B cell (primary cell): ENCODE measurements around the gene GRM8. TPM values are rescaled to one million over a fixed set of nuclear protein-coding genes. Genes with fewer than 3 reads are reported as not detected.

Experiments used
- ATAC-seq: fragments of 200-7000 bp; cut with Tn5 transposase; one replicate; pipeline ENCODE4 v1.10.0; 2021; ENCODE audit warnings: low read depth, mild to moderate bottlenecking, moderate number of reproducible peaks, moderate library complexity
- CTCF ChIA-PET: fragments of 350-600 bp; sonication (Branson Sonifier 250); formaldehyde crosslinking; loops from one replicate; lab custom pipeline; 2021; ENCODE audit warnings: antibody characterized with exemption, inconsistent platforms; lab: Charles Lee
- POLR2A ChIA-PET: fragments of 350-600 bp; sonication (Branson Sonifier 250); formaldehyde crosslinking; loops from one replicate; lab custom pipeline; 2021; ENCODE audit warnings: antibody characterized with exemption; lab: Charles Lee
- DNase-seq: peaks from one replicate; pipeline ENCODE4 v3.0.0; 2013
- H2AFZ ChIP-seq: 2 replicates; pipeline ENCODE4 v1.6.1; 2012; ENCODE audit warnings: mild to moderate bottlenecking, low read depth, low read length; ENCODE audit not compliant: insufficient read depth, poor library complexity, severe bottlenecking
- H3K27ac ChIP-seq, 2 donors: 1 replicate in 1 of 2; 2 replicates in 1 of 2; pipeline ENCODE4 v1.5.1; 2012 to 2013; ENCODE audit warnings: low read length in 2 of 2, mild to moderate bottlenecking in 2 of 2, moderate library complexity in 1 of 2
- H3K27me3 ChIP-seq, 4 experiments: fragments of 200-600 bp in 1 of 4; sonication (generic) in 1 of 4; replicated peaks in 1 of 4; 1 replicate in 2 of 4; 2 replicates in 2 of 4; pipeline versions ENCODE4 v1.6.1 to v1.7.0; 2013 to 2016; ENCODE audit warnings: low read length in 3 of 4, mild to moderate bottlenecking in 2 of 4, mixed read lengths in 1 of 4, moderate library complexity in 1 of 4; ENCODE audit not compliant: insufficient read depth in 4 of 4, control insufficient read depth in 3 of 4; ENCODE audit errors: control extremely low read depth in 1 of 4
- H3K36me3 ChIP-seq, 2 experiments: replicated peaks in 1 of 2; 1 replicate in 1 of 2; 2 replicates in 1 of 2; pipeline versions ENCODE4 v1.6.1 to v1.7.1; 2013; ENCODE audit warnings: low read length in 1 of 2; ENCODE audit not compliant: insufficient read depth in 2 of 2, control insufficient read depth in 1 of 2; ENCODE audit errors: control extremely low read depth in 1 of 2, extremely low read depth in 1 of 2
- H3K4me1 ChIP-seq, 2 donors: fragments of 200-600 bp in 1 of 2; sonication (generic) in 1 of 2; 1 replicate in 1 of 2; 2 replicates in 1 of 2; pipeline versions ENCODE4 v1.5.1 to v1.6.1; 2013 to 2017; ENCODE audit warnings: low read length in 2 of 2; ENCODE audit not compliant: control insufficient read depth in 2 of 2, insufficient read depth in 2 of 2
- H3K4me2 ChIP-seq: replicated peaks from 2 replicates; pipeline ENCODE3; 2012; ENCODE audit warnings: mild to moderate bottlenecking, low read depth, low read length; ENCODE audit not compliant: poor library complexity, severe bottlenecking
- H3K4me3 ChIP-seq, 5 experiments: fragments of 200-600 bp in 1 of 5; sonication (generic) in 1 of 5; 1 replicate in 3 of 5; 2 replicates in 2 of 5; pipeline versions ENCODE4 v1.5.1 to v1.7.0; 2011 to 2016; ENCODE audit warnings: low read length in 4 of 5, mild to moderate bottlenecking in 4 of 5, low read depth in 2 of 5, control low read depth in 1 of 5, moderate library complexity in 1 of 5; ENCODE audit not compliant: insufficient read depth in 1 of 5; ENCODE audit errors: control extremely low read depth in 1 of 5, extremely low read depth in 1 of 5
- H3K79me2 ChIP-seq: fragments of 200-600 bp; sonication (generic); one replicate; pipeline ENCODE4 v1.6.0; 2016; ENCODE audit warnings: low read length; ENCODE audit not compliant: control insufficient read depth, insufficient read depth
- H3K9ac ChIP-seq: fragments of 200-600 bp; sonication (generic); 2 replicates; pipeline ENCODE4 v1.6.1; 2017; ENCODE audit warnings: mild to moderate bottlenecking, low read length, moderate library complexity
- H3K9me3 ChIP-seq, 3 donors: one replicate each; pipeline versions ENCODE4 v1.6.1 to v1.7.1; 2013; ENCODE audit warnings: low read length in 2 of 3; ENCODE audit not compliant: control insufficient read depth in 2 of 3, insufficient read depth in 1 of 3; ENCODE audit errors: control extremely low read depth in 1 of 3
- H4K20me1 ChIP-seq: 2 replicates; pipeline ENCODE4 v1.6.0; 2012; ENCODE audit warnings: mild to moderate bottlenecking, low read length; ENCODE audit not compliant: insufficient read depth, control insufficient read depth, poor library complexity, severe bottlenecking
- H3K27ac Mint-ChIP-seq: one replicate; pipeline ENCODE4 v1.8.0; 2021; ENCODE audit warnings: mixed read lengths
- H3K27me3 Mint-ChIP-seq: one replicate; pipeline ENCODE4 v1.8.0; 2021; ENCODE audit warnings: mixed read lengths
- H3K4me1 Mint-ChIP-seq: one replicate; pipeline ENCODE4 v1.8.0; 2021; ENCODE audit warnings: mixed read lengths
- H3K4me3 Mint-ChIP-seq: one replicate; pipeline ENCODE4 v1.8.0; 2021; ENCODE audit warnings: mixed read lengths
- H3K9me3 Mint-ChIP-seq: one replicate; pipeline ENCODE4 v1.8.0; 2022; ENCODE audit warnings: mixed read lengths; ENCODE audit not compliant: insufficient read depth
- EZH2 ChIP-seq: IDR thresholded peaks from 2 replicates; pipeline ENCODE4 v1.6.1; 2012; ENCODE audit warnings: borderline replicate concordance, low read depth, mild to moderate bottlenecking, moderate library complexity, low read length; ENCODE audit not compliant: insufficient read depth, poor library complexity, severe bottlenecking
- WGBS: methylation state at CpG from one replicate; pipeline ENCODE4 v1.1.5; 2013; ENCODE audit warnings: missing lambda C conversion rate; ENCODE audit not compliant: insufficient coverage; 5-methylcytosine and 5-hydroxymethylcytosine counted together
- intact Hi-C: fragments of 100-400 bp; cut with micrococcal nuclease; formaldehyde crosslinking; loops from one replicate; pipeline ENCODE4 v1.10.0; 2022
- polyA plus RNA-seq: library from polyadenylated mRNA; depleted of rRNA; stranded (reverse); fragments of >200 nt; gene quantifications from 2 replicates; pipeline ENCODE4 v1.2.3, GENCODE V29; 2012
- total RNA-seq, 2 donors: library from RNA; stranded (reverse); fragments of 120-200 nt in 1 of 2; gene quantifications; 1 replicate in 1 of 2; 2 replicates in 1 of 2; pipeline versions ENCODE4 v1.2.3 to v1.2.4, GENCODE V29; 2013 to 2022
- TF ChIP-seq, protein P1 (sequence below): fragments of 200-600 bp; IDR thresholded peaks from one replicate; pipeline ENCODE4 v1.8.0; 2022; ENCODE audit warnings: antibody characterized with exemption, mild to moderate bottlenecking

GRM8 gene
- total and polyA plus RNA-seq, 2 donors (not counting 1 experiment from before 2014, with no cell fraction given): not detected

DNA sequence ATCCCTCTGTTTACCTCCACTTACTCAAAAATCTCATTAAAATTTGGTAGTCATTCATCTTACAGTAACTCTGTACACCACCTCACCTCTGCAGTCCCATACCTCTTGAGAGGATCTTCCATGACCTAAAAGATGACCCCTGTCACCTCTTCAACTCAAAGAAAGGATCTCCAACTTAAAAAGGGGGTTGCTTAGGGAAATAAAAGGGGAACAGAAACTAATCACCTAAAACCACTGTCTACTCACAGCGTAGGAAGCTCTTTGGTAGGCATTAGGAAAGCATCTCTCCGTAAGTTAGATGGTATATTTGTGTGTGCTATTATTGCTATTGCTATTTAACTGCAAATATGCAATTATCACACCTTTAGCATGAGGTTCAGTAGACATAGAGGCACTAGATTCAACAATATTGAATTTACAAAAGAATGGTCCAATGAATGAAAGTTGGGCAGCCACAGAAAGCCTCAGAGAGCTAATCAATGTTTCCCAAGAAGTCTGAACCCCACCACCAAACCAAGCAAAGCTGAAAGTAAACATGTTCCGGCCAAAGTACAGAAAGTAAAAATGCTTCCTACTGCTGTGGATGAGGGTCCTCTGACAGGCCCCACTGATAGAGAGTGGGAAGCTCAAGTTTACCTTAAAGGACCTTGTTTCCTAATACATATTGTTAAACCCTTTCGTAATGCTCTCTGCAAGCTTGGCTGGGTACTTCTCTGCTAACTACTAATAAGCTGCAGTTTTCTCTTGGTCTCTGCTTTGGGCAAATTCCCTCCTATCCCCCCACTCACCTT lies 105.8 kb downstream of the GRM8 start:
- Histone ChIP-seq H3K27ac (no peak overlapping the region), H3K36me3 (no peaks in the 10 kb centered on the region), H3K4me3 (no peak overlapping the region), H4K20me1 (no peaks in the 10 kb centered on the region), H3K4me1 (no peaks in the 10 kb centered on the region), H2AFZ (no peak overlapping the region), H3K9ac (no peak overlapping the region), H3K79me2 (no peaks in the 10 kb centered on the region), H3K27me3 (no peaks in the 10 kb centered on the region), H3K4me2 (no peak overlapping the region), H3K9me3 (no peaks in the 10 kb centered on the region)
- intact Hi-C loops: no loop called here
- H3K4me3 Mint-ChIP-seq: no peak overlapping the region
- TF ChIP-seq, protein P1, sequence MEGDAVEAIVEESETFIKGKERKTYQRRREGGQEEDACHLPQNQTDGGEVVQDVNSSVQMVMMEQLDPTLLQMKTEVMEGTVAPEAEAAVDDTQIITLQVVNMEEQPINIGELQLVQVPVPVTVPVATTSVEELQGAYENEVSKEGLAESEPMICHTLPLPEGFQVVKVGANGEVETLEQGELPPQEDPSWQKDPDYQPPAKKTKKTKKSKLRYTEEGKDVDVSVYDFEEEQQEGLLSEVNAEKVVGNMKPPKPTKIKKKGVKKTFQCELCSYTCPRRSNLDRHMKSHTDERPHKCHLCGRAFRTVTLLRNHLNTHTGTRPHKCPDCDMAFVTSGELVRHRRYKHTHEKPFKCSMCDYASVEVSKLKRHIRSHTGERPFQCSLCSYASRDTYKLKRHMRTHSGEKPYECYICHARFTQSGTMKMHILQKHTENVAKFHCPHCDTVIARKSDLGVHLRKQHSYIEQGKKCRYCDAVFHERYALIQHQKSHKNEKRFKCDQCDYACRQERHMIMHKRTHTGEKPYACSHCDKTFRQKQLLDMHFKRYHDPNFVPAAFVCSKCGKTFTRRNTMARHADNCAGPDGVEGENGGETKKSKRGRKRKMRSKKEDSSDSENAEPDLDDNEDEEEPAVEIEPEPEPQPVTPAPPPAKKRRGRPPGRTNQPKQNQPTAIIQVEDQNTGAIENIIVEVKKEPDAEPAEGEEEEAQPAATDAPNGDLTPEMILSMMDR: no peak
- TF ChIP-seq EZH2: no peak
- peaks cover 9% of the 10 kb centered on the region for H3K27me3 Mint-ChIP-seq
- POLR2A ChIA-PET: no interaction called here
- WGBS: 88% methylated on average over 1 of the region's 4 CpGs
- no peaks in the 10 kb centered on the region for H3K9me3 Mint-ChIP-seq
- no peaks in the 10 kb centered on the region for H3K4me1 Mint-ChIP-seq
- no peak for ATAC-seq
- CTCF ChIA-PET: no interaction called here
- no peak for DNase-seq
- no peak overlapping the region for H3K27ac Mint-ChIP-seq

DNA sequence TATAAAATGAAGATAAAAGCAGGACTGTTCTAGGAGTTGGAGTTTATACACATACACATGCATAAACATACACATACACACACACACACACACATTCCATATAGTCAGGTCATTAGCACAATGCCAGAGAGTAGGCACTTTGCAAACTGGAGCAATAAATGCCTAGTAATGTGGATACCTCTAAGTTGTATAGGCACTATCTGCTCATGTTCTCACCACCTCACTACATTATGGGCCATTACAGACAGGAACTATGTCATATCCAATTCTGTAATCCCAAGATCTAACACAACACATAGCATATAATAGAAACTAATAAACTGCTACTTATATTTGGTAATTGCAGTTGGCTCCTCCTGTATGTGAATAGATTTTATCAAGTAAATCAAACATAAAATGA lies 115.6 kb downstream of the GRM8 start:
- Mint-ChIP-seq H3K9me3 (no peaks in the 10 kb centered on the region), H3K27ac (no peak overlapping the region), H3K4me1 (no peaks in the 10 kb centered on the region), H3K27me3 (no peaks in the 10 kb centered on the region), H3K4me3 (no peak overlapping the region)
- H3K9me3 ChIP-seq: no peaks in the 10 kb centered on the region
- no peak overlapping the region for H3K4me2 ChIP-seq
- ATAC-seq: no peak
- no peaks in the 10 kb centered on the region for H3K79me2 ChIP-seq
- no peak for TF ChIP-seq EZH2
- TF ChIP-seq, protein P1: no peak
- DNase-seq: no peak
- no peak overlapping the region for H2AFZ ChIP-seq
- H3K4me1 ChIP-seq: no peaks in the 10 kb centered on the region
- ChIA-PET CTCF (no interaction called here), POLR2A (no interaction called here)
- no peak overlapping the region for H3K27ac ChIP-seq
- intact Hi-C loops: no loop called here
- no peak overlapping the region for H3K4me3 ChIP-seq
- no peaks in the 10 kb centered on the region for H3K27me3 ChIP-seq
- no peak overlapping the region for H3K9ac ChIP-seq
- no peaks in the 10 kb centered on the region for H4K20me1 ChIP-seq
- no peaks in the 10 kb centered on the region for H3K36me3 ChIP-seq
